Measurements from ENCODE around the gene MGRN1.

- TF ChIP-seq CTCF (IDR thresholded peaks at IDR 0.05): no peak
- TF ChIP-seq POLR2A (IDR thresholded peaks at IDR 0.05): no peak
Measured at GRCh38 chr16:4603624-4604170, 20.9 kb upstream of the MGRN1 start.
